ENCODE measurements around the gene XYLT1. TPM values are rescaled to one million over a fixed set of nuclear protein-coding genes. Genes with fewer than 3 reads are reported as not detected.

XYLT1 gene
- total RNA-seq, 2 donors from 2014 or later: 5.1 to 19.3 TPM

GRCh38 chr16:17409894-17410293, 60.9 kb downstream of the XYLT1 start:
- Histone ChIP-seq H3K36me3 (no peaks in the 10 kb centered on the region), H3K27me3 (replicated peaks; ENCODE audit: insufficient read depth) (no peaks in the 10 kb centered on the region), H3K4me1 (replicated peaks) (no peaks in the 10 kb centered on the region), H3K27ac (no peak overlapping the region), H3K9me3 (no peaks in the 10 kb centered on the region), H3K4me3 (no peak overlapping the region)
- intact Hi-C loops (cut with DNase I): loop anchor here (5.0 to 10.0 kb wide), 5 partner anchors 33 to 185 kb away; no protein-coding TSS in a partner anchor
- no peak for TF ChIP-seq POLR2AphosphoS5 (IDR thresholded peaks at IDR 0.05)
- no peak for TF ChIP-seq CTCF (IDR thresholded peaks at IDR 0.05)
- TF ChIP-seq POLR2A (IDR thresholded peaks at IDR 0.05): no peak
- no peak for DNase-seq (ENCODE audit: low spot score)
- 100% methylated on average over 3 of the region's 3 CpGs for WGBS

GRCh38 chr16:17408955-17409441, 61.8 kb downstream of the XYLT1 start:
- Histone ChIP-seq H3K4me3 (no peak overlapping the region), H3K9me3 (no peaks in the 10 kb centered on the region), H3K4me1 (replicated peaks) (no peaks in the 10 kb centered on the region), H3K36me3 (no peaks in the 10 kb centered on the region), H3K27ac (no peak overlapping the region), H3K27me3 (replicated peaks; ENCODE audit: insufficient read depth) (no peaks in the 10 kb centered on the region)
- intact Hi-C loops (cut with DNase I): loop anchor here (5.0 to 10.0 kb wide), 2 partner anchors 62 to 94 kb away; no protein-coding TSS in a partner anchor
- 50% methylated on average over 7 of the region's 7 CpGs for WGBS
- no peak for DNase-seq (ENCODE audit: low spot score)
- TF ChIP-seq CTCF (IDR thresholded peaks at IDR 0.05) (no peak), POLR2AphosphoS5 (IDR thresholded peaks at IDR 0.05) (no peak), POLR2A (IDR thresholded peaks at IDR 0.05) (no peak)

GRCh38 chr16:17408296-17408695, 62.5 kb downstream of the XYLT1 start:
- H3K4me3 ChIP-seq: no peak overlapping the region
- no peak overlapping the region for H3K27ac ChIP-seq
- intact Hi-C loops (cut with DNase I): loop anchor here (5.0 to 10.0 kb wide), 2 partner anchors 61 to 93 kb away; no protein-coding TSS in a partner anchor
- H3K4me1 ChIP-seq (replicated peaks): no peaks in the 10 kb centered on the region
- TF ChIP-seq POLR2AphosphoS5 (IDR thresholded peaks at IDR 0.05) (no peak), CTCF (IDR thresholded peaks at IDR 0.05) (no peak), POLR2A (IDR thresholded peaks at IDR 0.05) (no peak)
- 98% methylated on average over 5 of the region's 5 CpGs for WGBS
- no peaks in the 10 kb centered on the region for H3K27me3 ChIP-seq (replicated peaks; ENCODE audit: insufficient read depth)
- DNase-seq (ENCODE audit: low spot score): no peak
- no peaks in the 10 kb centered on the region for H3K9me3 ChIP-seq
- no peaks in the 10 kb centered on the region for H3K36me3 ChIP-seq

GRCh38 chr16:17407321-17407720, 63.4 kb downstream of the XYLT1 start:
- H3K27ac ChIP-seq: no peak overlapping the region
- H3K9me3 ChIP-seq: no peaks in the 10 kb centered on the region
- no peak overlapping the region for H3K4me3 ChIP-seq
- DNase-seq (ENCODE audit: low spot score): no peak
- intact Hi-C loops (cut with DNase I): loop anchor here (5.0 to 10.0 kb wide), 2 partner anchors 60 to 93 kb away; no protein-coding TSS in a partner anchor
- no peaks in the 10 kb centered on the region for H3K4me1 ChIP-seq (replicated peaks)
- WGBS: 95% methylated on average over 3 of the region's 3 CpGs
- no peaks in the 10 kb centered on the region for H3K36me3 ChIP-seq
- H3K27me3 ChIP-seq (replicated peaks; ENCODE audit: insufficient read depth): no peaks in the 10 kb centered on the region
- TF ChIP-seq POLR2AphosphoS5 (IDR thresholded peaks at IDR 0.05) (no peak), POLR2A (IDR thresholded peaks at IDR 0.05) (no peak), CTCF (IDR thresholded peaks at IDR 0.05) (no peak)
